GM12875 (cell line): ENCODE data around the gene PNMT.

Experiments
- H3K4me3 ChIP-seq: one replicate; pipeline ENCODE4 v1.5.1; 2011; ENCODE audit warnings: low read depth, low read length, control low read depth
- CTCF ChIP-seq: IDR thresholded peaks from 2 replicates; pipeline ENCODE4 v1.5.1; 2011; ENCODE audit warnings: low read depth, mild to moderate bottlenecking, control low read depth, inconsistent platforms, low read length, moderate library complexity, borderline replicate concordance; ENCODE audit not compliant: insufficient read depth

Gene PNMT

GRCh38 chr17:39635614-39636176 is 32.6 kb upstream of the PNMT start:
- H3K4me3 ChIP-seq, result no peak overlapping the region
- no peak for TF ChIP-seq CTCF

- no peak for TF ChIP-seq CTCF
- H3K4me3 ChIP-seq, result peak overlapping the region; percentile 84
Measured at GRCh38 chr17:39636587-39636926, 31.7 kb upstream of the PNMT start.

- H3K4me3 ChIP-seq, result peak within 1 kb of the TSS; percentile 84
- TF ChIP-seq CTCF, result 0 out of 2 replicates have a peak, but pooled peaks have one; percentile 7
Measured at GRCh38 chr17:39636927-39637736, 31.1 kb upstream of the PNMT start, which contains the start of gene STARD3. STARD3 (plus strand) TSS chr17:39637144; CDS start chr17:39653532, 16,388 bp downstream.

- TF ChIP-seq CTCF, result no peak
- H3K4me3 ChIP-seq, result peak overlapping the region; percentile 84
Measured at GRCh38 chr17:39638317-39638716, 29.9 kb upstream of the PNMT start.

GRCh38 chr17:39639043-39639442 is 29.2 kb upstream of the PNMT start:
- TF ChIP-seq CTCF, result no peak
- no peak overlapping the region for H3K4me3 ChIP-seq

- H3K4me3 ChIP-seq, result no peak overlapping the region
- TF ChIP-seq CTCF, result no peak
Measured at GRCh38 chr17:39639566-39640458, 28.4 kb upstream of the PNMT start.
